ENCODE results near the gene CCL4L2.
"Not testable (repeated sequence)": the region's sequence is repeated elsewhere in the genome, so short reads cannot be mapped to it uniquely, and the experiment has no call there.

The CCL4L2 gene

GRCh38 chr17:36214918-36215317 lies 4.1 kb downstream of the CCL4L2 start:
- no peak for TF ChIP-seq REST (IDR thresholded peaks at IDR 0.05; ENCODE audit: insufficient replicate concordance, low read depth)
- TF ChIP-seq SPI1 (IDR thresholded peaks at IDR 0.05; ENCODE audit: borderline replicate concordance, low read depth), result no peak
- no peak for TF ChIP-seq POLR2AphosphoS5 (IDR thresholded peaks at IDR 0.05; ENCODE audit: low read depth)
- no peak for TF ChIP-seq CTCF (IDR thresholded peaks at IDR 0.05; ENCODE audit: insufficient read depth, low read length)
- no peak for TF ChIP-seq GABPA (IDR thresholded peaks at IDR 0.05; ENCODE audit: low read depth)
- no peak for DNase-seq (ENCODE audit: low read depth in 1 of 2, low spot score in 1 of 2)
- Histone ChIP-seq H3K27ac (replicated peaks) (no peak overlapping the region), H3K4me3 (replicated peaks; ENCODE audit: insufficient read depth, low read length) (no peak overlapping the region), H3K27me3 (ENCODE audit: insufficient read depth, poor library complexity, severe bottlenecking) (no peaks in the 10 kb centered on the region)

- H3K27me3 ChIP-seq (ENCODE audit: insufficient read depth, poor library complexity, severe bottlenecking); H3K27ac ChIP-seq (replicated peaks); DNase-seq (ENCODE audit: low read depth in 1 of 2, low spot score in 1 of 2); H3K4me3 ChIP-seq (replicated peaks; ENCODE audit: insufficient read depth, low read length): not testable (repeated sequence)
Measured at GRCh38 chr17:36215406-36216308, 4.8 kb downstream of the CCL4L2 start.

- DNase-seq (ENCODE audit: low read depth in 1 of 2, low spot score in 1 of 2); H3K27ac ChIP-seq (replicated peaks); H3K4me3 ChIP-seq (replicated peaks; ENCODE audit: insufficient read depth, low read length); H3K27me3 ChIP-seq (ENCODE audit: insufficient read depth, poor library complexity, severe bottlenecking): not testable (repeated sequence)
Measured at GRCh38 chr17:36219556-36219955, 8.7 kb downstream of the CCL4L2 start.

- DNase-seq (ENCODE audit: low read depth in 1 of 2, low spot score in 1 of 2); H3K4me3 ChIP-seq (replicated peaks; ENCODE audit: insufficient read depth, low read length); H3K27ac ChIP-seq (replicated peaks); H3K27me3 ChIP-seq (ENCODE audit: insufficient read depth, poor library complexity, severe bottlenecking): not testable (repeated sequence)
Measured at GRCh38 chr17:36220737-36221580, 10.1 kb downstream of the CCL4L2 start.

- H3K4me3 ChIP-seq (replicated peaks; ENCODE audit: insufficient read depth, low read length); DNase-seq (ENCODE audit: low read depth in 1 of 2, low spot score in 1 of 2); H3K27me3 ChIP-seq (ENCODE audit: insufficient read depth, poor library complexity, severe bottlenecking); H3K27ac ChIP-seq (replicated peaks): not testable (repeated sequence)
Measured at GRCh38 chr17:36221581-36222100, 10.8 kb downstream of the CCL4L2 start.

GRCh38 chr17:36222967-36223366 lies 12.1 kb downstream of the CCL4L2 start:
- not testable (repeated sequence) for H3K27me3 ChIP-seq (ENCODE audit: insufficient read depth, poor library complexity, severe bottlenecking); H3K4me3 ChIP-seq (replicated peaks; ENCODE audit: insufficient read depth, low read length); DNase-seq (ENCODE audit: low read depth in 1 of 2, low spot score in 1 of 2); H3K27ac ChIP-seq (replicated peaks)

- H3K4me3 ChIP-seq (replicated peaks; ENCODE audit: insufficient read depth, low read length); H3K27ac ChIP-seq (replicated peaks); H3K27me3 ChIP-seq (ENCODE audit: insufficient read depth, poor library complexity, severe bottlenecking): not testable (repeated sequence)
- DNase-seq (ENCODE audit: low read depth in 1 of 2, low spot score in 1 of 2), result peak in 1 of 2 experiments; percentile 34
Measured at GRCh38 chr17:36229644-36230043, 18.8 kb downstream of the CCL4L2 start.

GRCh38 chr17:36242046-36242445 lies 31.2 kb downstream of the CCL4L2 start:
- H3K4me3 ChIP-seq (replicated peaks; ENCODE audit: insufficient read depth, low read length); H3K27ac ChIP-seq (replicated peaks); DNase-seq (ENCODE audit: low read depth in 1 of 2, low spot score in 1 of 2); H3K27me3 ChIP-seq (ENCODE audit: insufficient read depth, poor library complexity, severe bottlenecking): not testable (repeated sequence)
